GM18508 (cell line): ENCODE results near the gene TRHDE.

Source experiments
- ATAC-seq: cut with Tn5 transposase; IDR thresholded peaks from one replicate; pipeline ENCODE4 v1.9.1; 2021; ENCODE audit warnings: moderate number of reproducible peaks; ENCODE audit not compliant: insufficient read depth, unreplicated experiment

The TRHDE gene

GRCh38 chr12:72272731-72273498 lies 745 bp downstream of the TRHDE start:
- no peak for ATAC-seq

GRCh38 chr12:72273499-72273837 lies 1.3 kb downstream of the TRHDE start:
- no peak for ATAC-seq

- no peak for ATAC-seq
These were observed 1.7 kb downstream of the TRHDE start for GRCh38 chr12:72273851-72274351.

GRCh38 chr12:72274931-72275330 lies 2.8 kb downstream of the TRHDE start:
- ATAC-seq, result no peak

- ATAC-seq, result no peak
These were observed 3.4 kb downstream of the TRHDE start for GRCh38 chr12:72275526-72275925.

- ATAC-seq, result no peak
These were observed 4.1 kb downstream of the TRHDE start for GRCh38 chr12:72276181-72276805.

- ATAC-seq, result no peak
These were observed 5.2 kb downstream of the TRHDE start for GRCh38 chr12:72277415-72277814.

GRCh38 chr12:72278894-72279293 lies 6.7 kb downstream of the TRHDE start:
- ATAC-seq, result no peak

- ATAC-seq, result no peak
These were observed 9.0 kb downstream of the TRHDE start for GRCh38 chr12:72281126-72281525.

GRCh38 chr12:72282721-72283120 lies 10.6 kb downstream of the TRHDE start:
- ATAC-seq, result no peak

GRCh38 chr12:72285861-72286260 lies 13.7 kb downstream of the TRHDE start:
- no peak for ATAC-seq

GRCh38 chr12:72286526-72286925 lies 14.4 kb downstream of the TRHDE start:
- ATAC-seq, result no peak

- no peak for ATAC-seq
These were observed 16.3 kb downstream of the TRHDE start for GRCh38 chr12:72288436-72288835.

- no peak for ATAC-seq
These were observed 16.7 kb downstream of the TRHDE start for GRCh38 chr12:72288911-72289310.

- ATAC-seq, result no peak
These were observed 17.5 kb downstream of the TRHDE start for GRCh38 chr12:72289633-72290032.

- no peak for ATAC-seq
These were observed 19.0 kb downstream of the TRHDE start for GRCh38 chr12:72291175-72291574.

GRCh38 chr12:72293701-72294100 lies 21.5 kb downstream of the TRHDE start:
- ATAC-seq, result no peak

GRCh38 chr12:72295101-72295500 lies 22.9 kb downstream of the TRHDE start:
- no peak for ATAC-seq

- ATAC-seq, result no peak
These were observed 23.6 kb downstream of the TRHDE start for GRCh38 chr12:72295744-72296143.

- no peak for ATAC-seq
These were observed 24.2 kb downstream of the TRHDE start for GRCh38 chr12:72296389-72296788.

GRCh38 chr12:72297666-72298065 lies 25.5 kb downstream of the TRHDE start:
- no peak for ATAC-seq

GRCh38 chr12:72300728-72301127 lies 28.6 kb downstream of the TRHDE start:
- ATAC-seq, result no peak
